HCT116 (cell line): ENCODE measurements around the gene PTPRO. TPM values are rescaled to one million over a fixed set of nuclear protein-coding genes. Genes with fewer than 3 reads are reported as not detected.

ENCODE experiments used
- ATAC-seq: fragments of 200-7000 bp; cut with Tn5 transposase; 2 replicates; pipeline ENCODE4 v1.9.1; 2020; ENCODE audit warnings: mild to moderate bottlenecking, moderate library complexity
- BruUV-seq: library from RNA; stranded (reverse); fragments of 400-500 nt; replicated peaks from 2 replicates; lab custom pipeline; 2021; lab: Mats Ljungman, UMichigan
- CTCF ChIA-PET: fragments of 300-600 bp; sonication (Branson Sonifier 250); formaldehyde crosslinking; loops from one replicate; lab custom pipeline; 2021; ENCODE audit warnings: antibody characterized with exemption; lab: Charles Lee
- POLR2A ChIA-PET: fragments of 300-600, 350-600 bp; sonication (Branson Sonifier 250); formaldehyde crosslinking; loops from one replicate; lab custom pipeline; 2021; ENCODE audit warnings: antibody characterized with exemption; lab: Charles Lee
- RAD21 ChIA-PET, 2 experiments: fragments of 300-600 bp; sonication (Branson Sonifier 250); formaldehyde crosslinking; loops; one replicate each; lab custom pipeline; 2023; ENCODE audit warnings: low total read pairs in 2 of 2; ENCODE audit not compliant: uncharacterized antibody in 2 of 2, unreplicated experiment in 2 of 2, low non-redundant PET in 1 of 2; lab: Charles Lee
- DNase-seq: peaks from one replicate; pipeline ENCODE4 v3.0.0-alpha.2; 2010; ENCODE audit warnings: low read depth, low spot score
- H2AFZ ChIP-seq: fragments of 200-600 bp; shearing (Covaris generic), sonication (generic); 2 replicates; pipeline ENCODE4 v1.6.1; 2017; ENCODE audit warnings: low read depth, mixed run types, mixed read lengths, antibody characterized with exemption, low read length; ENCODE audit not compliant: poor library complexity, severe bottlenecking
- H3K27ac ChIP-seq: 2 replicates; pipeline ENCODE4 v1.5.1; 2012; ENCODE audit warnings: low read depth, low read length
- H3K27me3 ChIP-seq: fragments of 200-600 bp; sonication (generic); 2 replicates; pipeline ENCODE4 v1.6.1; 2016; ENCODE audit warnings: mixed run types, low read length, mixed read lengths; ENCODE audit not compliant: insufficient read depth
- H3K36me3 ChIP-seq, 2 experiments: fragments of 200-500 bp in 1 of 2; fragments of 200-600 bp in 1 of 2; sonication (Bioruptor generic) in 1 of 2; sonication (generic) in 1 of 2; 2 replicates each; pipeline versions ENCODE4 v1.5.1 to v1.6.1; 2014 to 2016; ENCODE audit warnings: low read length in 2 of 2, inconsistent platforms in 1 of 2, mixed read lengths in 1 of 2, mixed run types in 1 of 2; ENCODE audit not compliant: insufficient read depth in 2 of 2, control insufficient read depth in 1 of 2
- H3K4me1 ChIP-seq, 2 experiments: fragments of 200-600 bp in 1 of 2; sonication (generic) in 1 of 2; 2 replicates each; pipeline versions ENCODE4 v1.5.1 to v1.6.1; 2012 to 2017; ENCODE audit warnings: low read length in 2 of 2, inconsistent platforms in 1 of 2, mild to moderate bottlenecking in 1 of 2, mixed read lengths in 1 of 2, mixed run types in 1 of 2, moderate library complexity in 1 of 2; ENCODE audit not compliant: insufficient read depth in 2 of 2, control insufficient read depth in 1 of 2
- H3K4me2 ChIP-seq: fragments of 200-600 bp; sonication (generic); 2 replicates; pipeline ENCODE4 v1.6.1; 2017; ENCODE audit warnings: mixed run types, low read length, mixed read lengths
- H3K4me3 ChIP-seq, 2 experiments: fragments of 200-600 bp in 1 of 2; sonication (generic) in 1 of 2; replicated peaks in 1 of 2; 2 replicates each; pipeline ENCODE4 v1.5.1; 2011 to 2016; ENCODE audit warnings: low read length in 2 of 2, control low read depth in 1 of 2, low read depth in 1 of 2, mild to moderate bottlenecking in 1 of 2, mixed read lengths in 1 of 2, mixed run types in 1 of 2
- H3K79me2 ChIP-seq: fragments of 200-600 bp; sonication (generic); 2 replicates; pipeline ENCODE4 v1.6.1; 2017; ENCODE audit warnings: mild to moderate bottlenecking, mixed run types, low read length, moderate library complexity, mixed read lengths; ENCODE audit not compliant: insufficient read depth
- H3K9ac ChIP-seq: fragments of 200-600 bp; sonication (generic); 2 replicates; pipeline ENCODE4 v1.6.1; 2016; ENCODE audit warnings: low read length, mixed read lengths
- H3K9me2 ChIP-seq: fragments of 200-600 bp; sonication (generic), shearing (Covaris generic); 2 replicates; pipeline ENCODE4 v1.6.1; 2017; ENCODE audit warnings: mixed run types, mild to moderate bottlenecking, moderate library complexity; ENCODE audit not compliant: insufficient read depth
- H3K9me3 ChIP-seq, 2 experiments: fragments of 200-500 bp in 1 of 2; fragments of 200-600 bp in 1 of 2; sonication (Bioruptor generic) in 1 of 2; sonication (generic) in 1 of 2; 2 replicates each; pipeline ENCODE4 v1.6.1; 2014 to 2017; ENCODE audit warnings: low read length in 2 of 2, mixed read lengths in 2 of 2, inconsistent platforms in 1 of 2, low read depth in 1 of 2, mild to moderate bottlenecking in 1 of 2, mixed run types in 1 of 2, moderate library complexity in 1 of 2; ENCODE audit not compliant: control insufficient read depth in 1 of 2, insufficient read depth in 1 of 2
- H4K20me1 ChIP-seq: fragments of 200-600 bp; sonication (generic), shearing (Covaris generic); 2 replicates; pipeline ENCODE4 v1.6.1; 2017; ENCODE audit warnings: mixed run types, mild to moderate bottlenecking, moderate library complexity; ENCODE audit not compliant: insufficient read depth
- CEBPB ChIP-seq: IDR thresholded peaks from 2 replicates; pipeline ENCODE4 v1.6.1; 2012; ENCODE audit warnings: low read depth
- EGR1 ChIP-seq: IDR thresholded peaks from 2 replicates; pipeline ENCODE4 v1.6.1; 2012; ENCODE audit warnings: low read depth
- EZH2 ChIP-seq: fragments of 200-600 bp; sonication (generic); IDR thresholded peaks from 2 replicates; pipeline ENCODE4 v1.6.1; 2017; ENCODE audit warnings: antibody characterized with exemption, mixed run types
- SIN3A ChIP-seq: IDR thresholded peaks from 2 replicates; pipeline ENCODE4 v1.6.1; 2012; ENCODE audit warnings: low read depth
- SRF ChIP-seq: IDR thresholded peaks from 2 replicates; pipeline ENCODE4 v1.6.1; 2012; ENCODE audit warnings: low read depth
- TCF7L2 ChIP-seq: IDR thresholded peaks from 2 replicates; pipeline ENCODE4 v1.7.0; 2011; ENCODE audit warnings: borderline replicate concordance, inconsistent platforms; ENCODE audit not compliant: insufficient read depth, insufficient read length; ENCODE audit errors: extremely low read depth
- intact Hi-C: fragments of 100-400 bp; cut with micrococcal nuclease; formaldehyde crosslinking; loops from 2 replicates; pipeline ENCODE4 v1.10.0; 2022
- total RNA-seq: library from RNA; stranded (reverse); gene quantifications from one replicate; pipeline ENCODE4 v1.2.1, GENCODE V29; 2021; ENCODE audit not compliant: unreplicated experiment
- TF ChIP-seq, protein P1 (sequence below), 3 experiments: fragments of 200-600 bp in 1 of 3; sonication (generic) in 1 of 3; IDR thresholded peaks in 2 of 3; conservative IDR thresholded peaks in 1 of 3; 2 replicates each; pipeline ENCODE4 v1.5.1; 2012 to 2017; ENCODE audit warnings: low read depth in 2 of 3, low read length in 2 of 3, antibody characterized with exemption in 1 of 3, borderline replicate concordance in 1 of 3, control low read depth in 1 of 3, mild to moderate bottlenecking in 1 of 3, mixed read lengths in 1 of 3, mixed run types in 1 of 3, moderate library complexity in 1 of 3; ENCODE audit not compliant: insufficient read depth in 1 of 3
- TF ChIP-seq, protein P2 (sequence below): IDR thresholded peaks from 2 replicates; pipeline ENCODE4 v1.6.1; 2012
- TF ChIP-seq, protein P3 (sequence below): IDR thresholded peaks from 2 replicates; pipeline ENCODE4 v1.6.1; 2012; ENCODE audit warnings: low read depth

Gene PTPRO
- total RNA-seq, 1 experiment from 2014 or later, result not detected

DNA sequence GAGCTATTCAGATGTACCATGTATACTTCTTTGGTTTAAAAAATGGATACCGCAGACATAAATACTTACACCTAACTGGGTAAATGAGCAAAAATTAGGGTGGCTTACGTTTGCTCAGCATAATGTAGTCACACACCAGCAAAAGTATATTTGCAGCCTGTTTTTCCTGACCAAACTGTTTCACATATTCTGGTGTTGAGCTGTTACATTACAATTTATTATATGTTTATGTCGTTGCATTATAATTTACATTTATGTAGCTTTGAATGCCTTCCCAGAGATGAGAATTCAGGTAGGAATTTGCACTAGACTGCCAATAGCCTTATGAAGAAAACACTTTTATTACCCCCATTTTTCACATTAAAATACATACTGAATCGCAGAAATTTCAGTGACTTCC lies 183.3 kb downstream of the PTPRO start:
- CTCF ChIA-PET, result interaction anchor here (0.9 kb wide), 1 partner anchor 27 kb away, joined by 3 read pairs; no protein-coding TSS in a partner anchor
- H3K4me1 ChIP-seq, result no peaks in the 10 kb centered on the region
- H3K9me3 ChIP-seq, result no peaks in the 10 kb centered on the region
- ATAC-seq (no peak), DNase-seq (no peak)
- POLR2A ChIA-PET, result no interaction called here
- no peak overlapping the region for H3K9ac ChIP-seq
- no peak overlapping the region for H3K27ac ChIP-seq
- H3K27me3 ChIP-seq, result peaks cover 64% of the 10 kb centered on the region
- TF ChIP-seq, protein P1, sequence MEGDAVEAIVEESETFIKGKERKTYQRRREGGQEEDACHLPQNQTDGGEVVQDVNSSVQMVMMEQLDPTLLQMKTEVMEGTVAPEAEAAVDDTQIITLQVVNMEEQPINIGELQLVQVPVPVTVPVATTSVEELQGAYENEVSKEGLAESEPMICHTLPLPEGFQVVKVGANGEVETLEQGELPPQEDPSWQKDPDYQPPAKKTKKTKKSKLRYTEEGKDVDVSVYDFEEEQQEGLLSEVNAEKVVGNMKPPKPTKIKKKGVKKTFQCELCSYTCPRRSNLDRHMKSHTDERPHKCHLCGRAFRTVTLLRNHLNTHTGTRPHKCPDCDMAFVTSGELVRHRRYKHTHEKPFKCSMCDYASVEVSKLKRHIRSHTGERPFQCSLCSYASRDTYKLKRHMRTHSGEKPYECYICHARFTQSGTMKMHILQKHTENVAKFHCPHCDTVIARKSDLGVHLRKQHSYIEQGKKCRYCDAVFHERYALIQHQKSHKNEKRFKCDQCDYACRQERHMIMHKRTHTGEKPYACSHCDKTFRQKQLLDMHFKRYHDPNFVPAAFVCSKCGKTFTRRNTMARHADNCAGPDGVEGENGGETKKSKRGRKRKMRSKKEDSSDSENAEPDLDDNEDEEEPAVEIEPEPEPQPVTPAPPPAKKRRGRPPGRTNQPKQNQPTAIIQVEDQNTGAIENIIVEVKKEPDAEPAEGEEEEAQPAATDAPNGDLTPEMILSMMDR (IDR thresholded peaks at IDR 0.05 in 2 of 3, conservative IDR thresholded peaks at IDR 0.05 in 1 of 3; ENCODE audit: borderline replicate concordance in 1 of 3, insufficient read depth in 1 of 3, low read depth in 2 of 3, low read length in 2 of 3), result no peak
- TF ChIP-seq SIN3A, result no peak
- TF ChIP-seq, protein P2, sequence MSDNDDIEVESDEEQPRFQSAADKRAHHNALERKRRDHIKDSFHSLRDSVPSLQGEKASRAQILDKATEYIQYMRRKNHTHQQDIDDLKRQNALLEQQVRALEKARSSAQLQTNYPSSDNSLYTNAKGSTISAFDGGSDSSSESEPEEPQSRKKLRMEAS, result no peak
- no peak for TF ChIP-seq CEBPB
- TF ChIP-seq EGR1, result no peak
- TF ChIP-seq, protein P3, sequence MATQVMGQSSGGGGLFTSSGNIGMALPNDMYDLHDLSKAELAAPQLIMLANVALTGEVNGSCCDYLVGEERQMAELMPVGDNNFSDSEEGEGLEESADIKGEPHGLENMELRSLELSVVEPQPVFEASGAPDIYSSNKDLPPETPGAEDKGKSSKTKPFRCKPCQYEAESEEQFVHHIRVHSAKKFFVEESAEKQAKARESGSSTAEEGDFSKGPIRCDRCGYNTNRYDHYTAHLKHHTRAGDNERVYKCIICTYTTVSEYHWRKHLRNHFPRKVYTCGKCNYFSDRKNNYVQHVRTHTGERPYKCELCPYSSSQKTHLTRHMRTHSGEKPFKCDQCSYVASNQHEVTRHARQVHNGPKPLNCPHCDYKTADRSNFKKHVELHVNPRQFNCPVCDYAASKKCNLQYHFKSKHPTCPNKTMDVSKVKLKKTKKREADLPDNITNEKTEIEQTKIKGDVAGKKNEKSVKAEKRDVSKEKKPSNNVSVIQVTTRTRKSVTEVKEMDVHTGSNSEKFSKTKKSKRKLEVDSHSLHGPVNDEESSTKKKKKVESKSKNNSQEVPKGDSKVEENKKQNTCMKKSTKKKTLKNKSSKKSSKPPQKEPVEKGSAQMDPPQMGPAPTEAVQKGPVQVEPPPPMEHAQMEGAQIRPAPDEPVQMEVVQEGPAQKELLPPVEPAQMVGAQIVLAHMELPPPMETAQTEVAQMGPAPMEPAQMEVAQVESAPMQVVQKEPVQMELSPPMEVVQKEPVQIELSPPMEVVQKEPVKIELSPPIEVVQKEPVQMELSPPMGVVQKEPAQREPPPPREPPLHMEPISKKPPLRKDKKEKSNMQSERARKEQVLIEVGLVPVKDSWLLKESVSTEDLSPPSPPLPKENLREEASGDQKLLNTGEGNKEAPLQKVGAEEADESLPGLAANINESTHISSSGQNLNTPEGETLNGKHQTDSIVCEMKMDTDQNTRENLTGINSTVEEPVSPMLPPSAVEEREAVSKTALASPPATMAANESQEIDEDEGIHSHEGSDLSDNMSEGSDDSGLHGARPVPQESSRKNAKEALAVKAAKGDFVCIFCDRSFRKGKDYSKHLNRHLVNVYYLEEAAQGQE, result no peak
- TF ChIP-seq EZH2, result no peak
- TF ChIP-seq TCF7L2, result no peak
- TF ChIP-seq SRF, result no peak
- H3K9me2 ChIP-seq, result no peaks in the 10 kb centered on the region
- H3K36me3 ChIP-seq, result no peaks in the 10 kb centered on the region
- BruUV-seq, result no TSS peak
- intact Hi-C loops, result no loop called here
- no peak overlapping the region for H3K4me3 ChIP-seq
- no peaks in the 10 kb centered on the region for H4K20me1 ChIP-seq
- H2AFZ ChIP-seq, result no peak overlapping the region
- H3K79me2 ChIP-seq, result no peaks in the 10 kb centered on the region
- RAD21 ChIA-PET, result no interaction called here
- no peak overlapping the region for H3K4me2 ChIP-seq
